ENCODE data around the gene CCNL2. TPM values are rescaled to one million over a fixed set of nuclear protein-coding genes. Genes with fewer than 3 reads are reported as not detected.

CCNL2 gene
- total RNA-seq, 4 donors from 2014 or later = 167 to 307 (median 215) TPM

- H3K27me3 ChIP-seq = no peaks in the 10 kb centered on the region
- H3K4me1 ChIP-seq = peaks cover 16 to 18% of the 10 kb centered on the region in 2 donors
- H3K4me3 ChIP-seq (replicated peaks in 1 of 3) = peak overlapping the region in 2 of 3 donors; percentile 84 to 87
- no peak for DNase-seq
- intact Hi-C loops (cut with DNase I) = no loop called here
- H3K9me3 ChIP-seq = no peaks in the 10 kb centered on the region
- TF ChIP-seq POLR2A (IDR thresholded peaks at IDR 0.05) (no peak), CTCF (IDR thresholded peaks at IDR 0.05) (no peak)
- WGBS, 2 donors = 53 to 62% methylated on average over 15 to 19 of the region's 19 CpGs
- H3K36me3 ChIP-seq = peaks cover 45 to 48% of the 10 kb centered on the region in 2 donors
- no peak overlapping the region for H3K27ac ChIP-seq
These were observed 1.2 kb downstream of the CCNL2 start for GRCh38 chr1:1397839-1398523.

GRCh38 chr1:1395166-1395565, 4.0 kb downstream of the CCNL2 start:
- no peak for TF ChIP-seq POLR2A (IDR thresholded peaks at IDR 0.05)
- TF ChIP-seq CTCF (IDR thresholded peaks at IDR 0.05) = no peak
- 88 to 93% methylated on average over 11 of the region's 11 CpGs for WGBS, 2 donors
- no peak for DNase-seq
- H3K27me3 ChIP-seq = no peaks in the 10 kb centered on the region
- peaks cover 10 to 14% of the 10 kb centered on the region in 2 donors for H3K4me1 ChIP-seq
- H3K4me3 ChIP-seq (replicated peaks in 1 of 3) = no peak overlapping the region
- H3K36me3 ChIP-seq = peaks cover 62 to 68% of the 10 kb centered on the region in 2 donors
- intact Hi-C loops (cut with DNase I) = no loop called here
- no peaks in the 10 kb centered on the region for H3K9me3 ChIP-seq
- H3K27ac ChIP-seq = no peak overlapping the region

GRCh38 chr1:1394116-1394515, 5.0 kb downstream of the CCNL2 start:
- WGBS, 2 donors = 94 to 99% methylated on average over 7 of the region's 7 CpGs
- H3K27me3 ChIP-seq = no peaks in the 10 kb centered on the region
- no peak for TF ChIP-seq CTCF (IDR thresholded peaks at IDR 0.05)
- TF ChIP-seq POLR2A (IDR thresholded peaks at IDR 0.05) = no peak
- no peak overlapping the region for H3K27ac ChIP-seq
- H3K9me3 ChIP-seq = no peaks in the 10 kb centered on the region
- peaks cover 72 to 79% of the 10 kb centered on the region in 2 donors for H3K36me3 ChIP-seq
- intact Hi-C loops (cut with DNase I) = no loop called here
- no peak for DNase-seq
- no peak overlapping the region for H3K4me3 ChIP-seq (replicated peaks in 1 of 3)
- H3K4me1 ChIP-seq = peaks cover 7 to 11% of the 10 kb centered on the region in 2 donors

GRCh38 chr1:1393428-1393827, 5.7 kb downstream of the CCNL2 start:
- Histone ChIP-seq H3K4me3 (replicated peaks in 1 of 3) (no peak overlapping the region), H3K27me3 (no peaks in the 10 kb centered on the region), H3K36me3 (peaks cover 79 to 86% of the 10 kb centered on the region in 2 donors), H3K27ac (no peak overlapping the region), H3K9me3 (no peaks in the 10 kb centered on the region), H3K4me1 (peaks cover 7 to 9% of the 10 kb centered on the region in 2 donors)
- WGBS, 2 donors = 93 to 97% methylated on average over 8 to 11 of the region's 11 CpGs
- DNase-seq = no peak
- intact Hi-C loops (cut with DNase I) = no loop called here
- no peak for TF ChIP-seq POLR2A (IDR thresholded peaks at IDR 0.05)
- TF ChIP-seq CTCF (IDR thresholded peaks at IDR 0.05) = no peak

- H3K36me3 ChIP-seq = peaks cover 83 to 89% of the 10 kb centered on the region in 2 donors
- H3K4me1 ChIP-seq = peaks cover 4 to 5% of the 10 kb centered on the region in 2 donors
- TF ChIP-seq CTCF (IDR thresholded peaks at IDR 0.05) (no peak), POLR2A (IDR thresholded peaks at IDR 0.05) (no peak)
- H3K27me3 ChIP-seq = no peaks in the 10 kb centered on the region
- no peak overlapping the region for H3K4me3 ChIP-seq (replicated peaks in 1 of 3)
- WGBS, 2 donors = 83 to 98% methylated on average over 4 of the region's 4 CpGs
- no peak for DNase-seq
- H3K9me3 ChIP-seq = no peaks in the 10 kb centered on the region
- intact Hi-C loops (cut with DNase I) = no loop called here
- H3K27ac ChIP-seq = no peak overlapping the region
These were observed 6.1 kb downstream of the CCNL2 start for GRCh38 chr1:1393014-1393413.
